Tongue (tissue), 2 donors: ENCODE data around the gene CNDP1. TPM values are rescaled to one million over a fixed set of nuclear protein-coding genes. Genes with fewer than 3 reads are reported as not detected.

ENCODE experiments used
- DNase-seq: peaks from one replicate; pipeline ENCODE4 v3.0.0-alpha.2; 2015
- total RNA-seq: library from RNA; depleted of rRNA; stranded (reverse); fragments of >200 nt; gene quantifications from one replicate; pipeline ENCODE4 v1.2.3, GENCODE V29; 2014

Gene CNDP1
- total RNA-seq, 1 donor from 2014 or later = not detected

DNA sequence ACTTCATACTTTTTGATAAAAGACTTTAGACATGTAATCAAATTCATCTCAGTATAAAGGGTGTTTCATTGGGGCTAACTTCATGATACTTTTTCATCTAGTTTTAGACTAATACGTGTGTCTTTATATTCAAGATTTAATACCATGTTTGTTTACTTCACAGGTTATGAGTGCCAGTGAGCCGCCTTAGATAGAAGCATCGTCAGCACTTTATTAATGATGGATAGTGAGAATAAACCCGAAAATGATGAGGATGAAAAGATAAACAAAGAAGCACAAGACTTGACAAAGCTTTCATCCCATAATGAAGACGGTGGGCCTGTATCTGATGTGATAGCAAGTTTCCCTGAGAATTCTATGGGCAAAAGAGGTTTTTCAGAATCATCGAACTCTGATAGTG is 96.5 kb downstream of the CNDP1 start:
- DNase-seq = no peak

DNA sequence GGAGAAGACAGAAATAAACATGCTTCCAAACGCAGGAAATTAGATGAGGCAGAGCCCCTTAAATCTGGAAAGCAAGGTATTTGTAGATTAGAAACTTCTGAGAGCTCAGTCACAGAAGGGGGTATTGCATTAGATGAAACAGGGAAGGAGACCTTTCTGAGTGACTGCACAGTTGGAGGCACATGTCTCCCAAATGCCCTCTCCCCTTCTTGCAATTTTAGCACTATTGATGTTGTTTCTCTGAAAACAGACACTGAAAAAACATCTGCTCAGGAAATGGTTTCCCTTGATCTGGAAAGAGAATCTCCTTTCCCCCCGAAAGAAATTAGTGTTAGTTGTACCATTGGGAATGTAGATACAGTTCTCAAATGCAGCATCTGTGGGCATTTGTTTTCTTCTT is 96.9 kb downstream of the CNDP1 start:
- DNase-seq = no peak

DNA sequence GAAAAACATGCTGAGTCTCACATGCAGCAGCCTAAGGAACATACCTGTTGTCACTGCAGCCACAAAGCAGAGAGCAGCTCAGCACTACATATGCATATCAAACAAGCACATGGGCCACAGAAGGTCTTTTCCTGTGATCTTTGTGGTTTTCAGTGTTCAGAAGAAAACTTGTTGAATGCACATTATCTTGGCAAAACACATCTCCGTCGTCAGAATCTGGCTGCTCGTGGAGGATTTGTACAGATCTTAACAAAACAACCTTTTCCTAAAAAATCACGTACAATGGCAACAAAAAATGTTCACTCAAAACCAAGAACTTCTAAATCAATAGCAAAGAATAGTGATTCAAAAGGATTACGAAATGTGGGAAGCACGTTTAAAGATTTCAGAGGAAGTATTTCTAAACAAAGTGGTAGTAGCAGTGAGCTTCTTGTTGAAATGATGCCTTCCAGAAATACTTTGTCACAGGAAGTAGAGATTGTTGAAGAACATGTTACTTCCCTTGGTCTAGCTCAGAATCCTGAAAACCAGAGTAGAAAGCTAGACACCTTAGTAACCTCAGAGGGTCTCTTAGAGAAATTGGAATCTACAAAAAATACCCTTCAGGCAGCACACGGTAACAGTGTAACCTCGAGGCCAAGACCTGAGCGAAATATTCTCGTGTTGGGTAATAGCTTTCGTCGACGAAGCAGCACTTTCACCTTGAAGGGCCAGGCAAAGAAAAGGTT is 97.5 kb downstream of the CNDP1 start:
- DNase-seq = no peak

DNA sequence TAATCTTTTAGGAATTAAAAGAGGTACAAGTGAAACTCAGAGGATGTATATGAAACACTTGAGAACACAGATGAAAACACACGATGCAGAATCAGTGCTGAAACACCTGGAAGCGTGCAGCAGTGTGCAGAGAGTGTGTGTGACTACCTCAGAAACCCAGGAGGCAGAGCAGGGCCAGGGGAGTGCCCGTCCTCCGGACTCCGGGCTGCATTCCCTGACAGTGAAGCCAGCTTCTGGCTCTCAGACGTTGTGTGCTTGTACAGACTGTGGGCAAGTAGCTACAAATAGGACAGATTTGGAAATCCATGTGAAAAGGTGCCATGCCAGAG is 98.0 kb downstream of the CNDP1 start:
- no peak for DNase-seq

DNA sequence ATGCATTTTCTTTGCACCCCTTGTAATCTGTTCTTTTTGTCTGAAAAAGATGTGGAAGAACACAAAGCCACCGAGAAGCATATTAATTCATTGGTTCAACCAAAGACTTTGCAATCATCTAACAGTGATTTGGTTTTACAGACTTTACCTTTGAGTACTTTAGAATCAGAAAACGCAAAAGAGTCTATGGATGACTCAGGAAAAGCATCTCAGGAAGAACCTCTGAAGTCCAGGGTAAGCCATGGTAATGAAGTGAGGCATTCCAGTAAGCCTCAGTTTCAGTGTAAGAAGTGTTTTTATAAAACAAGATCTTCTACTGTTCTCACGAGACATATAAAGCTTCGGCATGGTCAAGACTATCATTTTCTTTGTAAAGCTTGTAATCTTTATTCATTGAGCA is 98.6 kb downstream of the CNDP1 start:
- DNase-seq = no peak

DNA sequence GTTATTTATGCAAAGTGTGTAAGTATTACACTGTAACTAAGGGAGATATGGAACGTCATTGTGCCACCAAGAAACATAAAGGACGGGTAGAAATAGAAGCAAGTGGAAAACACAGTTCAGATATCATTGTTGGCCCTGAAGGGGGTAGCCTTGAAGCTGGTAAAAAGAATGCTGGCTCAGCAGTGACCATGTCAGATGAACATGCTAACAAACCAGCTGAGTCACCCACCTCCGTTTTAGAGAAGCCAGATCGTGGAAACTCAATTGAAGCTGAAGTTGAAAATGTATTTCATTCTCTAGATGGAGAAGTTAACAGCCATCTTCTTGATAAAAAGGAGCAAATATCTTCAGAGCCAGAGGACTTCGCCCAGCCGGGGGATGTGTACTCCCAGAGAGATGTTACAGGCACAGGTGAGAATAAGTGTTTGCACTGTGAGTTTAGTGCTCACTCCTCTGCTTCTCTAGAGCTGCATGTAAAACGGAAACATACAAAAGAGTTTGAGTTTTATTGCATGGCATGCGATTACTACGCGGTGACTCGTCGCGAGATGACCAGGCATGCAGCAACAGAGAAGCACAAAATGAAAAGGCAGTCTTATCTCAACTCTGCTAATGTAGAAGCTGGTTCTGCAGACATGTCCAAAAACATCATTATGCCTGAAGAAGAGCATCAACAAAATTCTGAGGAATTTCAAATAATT is 99.5 kb downstream of the CNDP1 start:
- DNase-seq = no peak

DNA sequence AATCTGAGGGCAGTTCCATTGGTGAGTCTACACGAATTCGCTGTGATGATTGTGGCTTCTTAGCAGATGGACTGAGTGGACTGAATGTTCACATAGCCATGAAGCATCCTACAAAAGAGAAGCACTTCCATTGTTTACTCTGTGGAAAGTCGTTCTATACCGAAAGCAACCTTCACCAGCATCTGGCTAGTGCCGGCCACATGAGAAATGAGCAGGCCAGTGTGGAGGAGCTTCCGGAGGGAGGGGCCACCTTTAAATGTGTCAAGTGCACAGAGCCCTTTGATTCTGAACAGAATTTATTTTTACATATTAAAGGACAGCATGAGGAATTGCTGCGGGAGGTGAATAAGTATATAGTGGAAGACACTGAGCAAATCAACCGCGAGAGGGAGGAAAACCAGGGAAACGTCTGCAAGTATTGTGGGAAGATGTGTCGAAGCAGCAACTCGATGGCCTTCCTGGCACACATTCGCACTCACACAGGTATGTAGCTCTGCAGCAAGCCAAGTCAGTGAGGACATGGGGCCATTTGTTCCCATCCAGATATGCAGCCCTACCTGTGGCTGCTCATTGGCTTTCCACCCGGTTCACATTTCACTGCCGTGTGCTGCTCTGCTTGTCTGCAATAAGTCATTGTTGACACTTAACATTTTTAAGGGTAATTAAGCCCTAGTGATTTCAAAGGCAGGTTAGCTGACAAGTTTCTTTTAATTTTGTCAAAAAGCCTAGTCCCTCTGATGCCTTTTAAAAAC is 101.1 kb downstream of the CNDP1 start:
- DNase-seq = no peak

Other genes starting within 250 kb of the CNDP1 start
- 37.0 TPM for gene CYB5A, start 242.5 kb upstream of the CNDP1 start, total RNA-seq
- not detected for gene C18orf63, start 218.7 kb upstream of the CNDP1 start, total RNA-seq
- 7.9 TPM for gene DIPK1C, start 77.2 kb upstream of the CNDP1 start, total RNA-seq
- 50.6 TPM for gene CNDP2, start 38.1 kb upstream of the CNDP1 start, total RNA-seq
- 30.8 TPM for gene ZNF407, start 63.4 kb downstream of the CNDP1 start, total RNA-seq